ENCODE data around the gene ICAM1. TPM values are rescaled to one million over a fixed set of nuclear protein-coding genes. Genes with fewer than 3 reads are reported as not detected.

The ICAM1 gene
- total and polyA plus RNA-seq, 2 of the 13 experiments (the other 11 are each of a cell fraction or from before 2014, with no cell fraction given) = 37.9 to 98.4 TPM

DNA sequence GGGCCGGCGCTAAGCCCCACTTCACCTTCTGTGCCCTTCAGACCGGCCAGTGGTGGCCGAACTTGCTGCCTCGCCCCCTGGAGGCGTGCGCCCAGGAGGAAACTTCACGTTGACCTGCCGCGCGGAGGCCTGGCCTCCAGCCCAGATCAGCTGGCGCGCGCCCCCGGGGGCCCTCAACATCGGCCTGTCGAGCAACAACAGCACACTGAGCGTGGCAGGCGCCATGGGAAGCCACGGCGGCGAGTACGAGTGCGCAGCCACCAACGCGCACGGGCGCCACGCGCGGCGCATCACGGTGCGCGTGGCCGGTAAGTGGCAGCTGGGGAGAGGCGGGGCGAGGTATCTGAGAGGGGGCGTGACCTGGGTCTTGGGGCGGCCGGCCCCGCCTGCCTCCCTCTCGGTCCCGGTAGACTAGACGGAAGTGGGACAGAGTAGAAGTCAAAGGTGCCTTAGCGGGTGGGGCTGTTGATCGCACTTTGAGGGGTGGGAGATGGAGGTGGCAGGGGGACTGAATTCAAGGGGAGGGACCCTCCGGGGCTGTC is 24.5 kb downstream of the ICAM1 start (continued):
- TF ChIP-seq SOX6 (IDR thresholded peaks at IDR 0.05) (no peak), SOX6 (CRISPR knock-in tag; IDR thresholded peaks at IDR 0.05) (no peak), KLF13 (CRISPR knock-in tag; IDR thresholded peaks at IDR 0.05) (no peak), ZNF775 (CRISPR knock-in tag; IDR thresholded peaks at IDR 0.05; ENCODE audit: borderline replicate concordance) (no peak), ZNF589 (CRISPR knock-in tag; conservative IDR thresholded peaks at IDR 0.05) (no peak), MEF2D (CRISPR knock-in tag; IDR thresholded peaks at IDR 0.05) (no peak), EHMT2 (IDR thresholded peaks at IDR 0.05; ENCODE audit: borderline replicate concordance, low read depth, low read length) (no peak), MEIS2 (CRISPR knock-in tag; IDR thresholded peaks at IDR 0.05) (no peak), MBD4 (IDR thresholded peaks at IDR 0.05; ENCODE audit: borderline replicate concordance, low read length) (no peak), TBX2 (CRISPR knock-in tag; IDR thresholded peaks at IDR 0.05; ENCODE audit: borderline replicate concordance) (no peak)
- TF ChIP-seq, protein P1, sequence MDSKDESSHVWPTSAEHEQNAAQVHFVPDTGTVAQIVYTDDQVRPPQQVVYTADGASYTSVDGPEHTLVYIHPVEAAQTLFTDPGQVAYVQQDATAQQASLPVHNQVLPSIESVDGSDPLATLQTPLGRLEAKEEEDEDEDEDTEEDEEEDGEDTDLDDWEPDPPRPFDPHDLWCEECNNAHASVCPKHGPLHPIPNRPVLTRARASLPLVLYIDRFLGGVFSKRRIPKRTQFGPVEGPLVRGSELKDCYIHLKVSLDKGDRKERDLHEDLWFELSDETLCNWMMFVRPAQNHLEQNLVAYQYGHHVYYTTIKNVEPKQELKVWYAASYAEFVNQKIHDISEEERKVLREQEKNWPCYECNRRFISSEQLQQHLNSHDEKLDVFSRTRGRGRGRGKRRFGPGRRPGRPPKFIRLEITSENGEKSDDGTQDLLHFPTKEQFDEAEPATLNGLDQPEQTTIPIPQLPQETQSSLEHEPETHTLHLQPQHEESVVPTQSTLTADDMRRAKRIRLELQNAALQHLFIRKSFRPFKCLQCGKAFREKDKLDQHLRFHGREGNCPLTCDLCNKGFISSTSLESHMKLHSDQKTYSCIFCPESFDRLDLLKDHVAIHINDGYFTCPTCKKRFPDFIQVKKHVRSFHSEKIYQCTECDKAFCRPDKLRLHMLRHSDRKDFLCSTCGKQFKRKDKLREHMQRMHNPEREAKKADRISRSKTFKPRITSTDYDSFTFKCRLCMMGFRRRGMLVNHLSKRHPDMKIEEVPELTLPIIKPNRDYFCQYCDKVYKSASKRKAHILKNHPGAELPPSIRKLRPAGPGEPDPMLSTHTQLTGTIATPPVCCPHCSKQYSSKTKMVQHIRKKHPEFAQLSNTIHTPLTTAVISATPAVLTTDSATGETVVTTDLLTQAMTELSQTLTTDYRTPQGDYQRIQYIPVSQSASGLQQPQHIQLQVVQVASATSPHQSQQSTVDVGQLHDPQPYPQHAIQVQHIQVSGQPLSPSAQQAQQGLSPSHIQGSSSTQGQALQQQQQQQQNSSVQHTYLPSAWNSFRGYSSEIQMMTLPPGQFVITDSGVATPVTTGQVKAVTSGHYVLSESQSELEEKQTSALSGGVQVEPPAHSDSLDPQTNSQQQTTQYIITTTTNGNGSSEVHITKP (CRISPR knock-in tag; IDR thresholded peaks at IDR 0.05; ENCODE audit: low read depth) = no peak
- TF ChIP-seq, protein P2, sequence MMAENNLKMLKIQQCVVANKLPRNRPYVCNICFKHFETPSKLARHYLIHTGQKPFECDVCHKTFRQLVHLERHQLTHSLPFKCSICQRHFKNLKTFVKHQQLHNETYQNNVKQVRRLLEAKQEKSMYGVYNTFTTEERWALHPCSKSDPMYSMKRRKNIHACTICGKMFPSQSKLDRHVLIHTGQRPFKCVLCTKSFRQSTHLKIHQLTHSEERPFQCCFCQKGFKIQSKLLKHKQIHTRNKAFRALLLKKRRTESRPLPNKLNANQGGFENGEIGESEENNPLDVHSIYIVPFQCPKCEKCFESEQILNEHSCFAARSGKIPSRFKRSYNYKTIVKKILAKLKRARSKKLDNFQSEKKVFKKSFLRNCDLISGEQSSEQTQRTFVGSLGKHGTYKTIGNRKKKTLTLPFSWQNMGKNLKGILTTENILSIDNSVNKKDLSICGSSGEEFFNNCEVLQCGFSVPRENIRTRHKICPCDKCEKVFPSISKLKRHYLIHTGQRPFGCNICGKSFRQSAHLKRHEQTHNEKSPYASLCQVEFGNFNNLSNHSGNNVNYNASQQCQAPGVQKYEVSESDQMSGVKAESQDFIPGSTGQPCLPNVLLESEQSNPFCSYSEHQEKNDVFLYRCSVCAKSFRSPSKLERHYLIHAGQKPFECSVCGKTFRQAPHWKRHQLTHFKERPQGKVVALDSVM (CRISPR knock-in tag; IDR thresholded peaks at IDR 0.05) = peak; percentile 93
- TF ChIP-seq, protein P3, sequence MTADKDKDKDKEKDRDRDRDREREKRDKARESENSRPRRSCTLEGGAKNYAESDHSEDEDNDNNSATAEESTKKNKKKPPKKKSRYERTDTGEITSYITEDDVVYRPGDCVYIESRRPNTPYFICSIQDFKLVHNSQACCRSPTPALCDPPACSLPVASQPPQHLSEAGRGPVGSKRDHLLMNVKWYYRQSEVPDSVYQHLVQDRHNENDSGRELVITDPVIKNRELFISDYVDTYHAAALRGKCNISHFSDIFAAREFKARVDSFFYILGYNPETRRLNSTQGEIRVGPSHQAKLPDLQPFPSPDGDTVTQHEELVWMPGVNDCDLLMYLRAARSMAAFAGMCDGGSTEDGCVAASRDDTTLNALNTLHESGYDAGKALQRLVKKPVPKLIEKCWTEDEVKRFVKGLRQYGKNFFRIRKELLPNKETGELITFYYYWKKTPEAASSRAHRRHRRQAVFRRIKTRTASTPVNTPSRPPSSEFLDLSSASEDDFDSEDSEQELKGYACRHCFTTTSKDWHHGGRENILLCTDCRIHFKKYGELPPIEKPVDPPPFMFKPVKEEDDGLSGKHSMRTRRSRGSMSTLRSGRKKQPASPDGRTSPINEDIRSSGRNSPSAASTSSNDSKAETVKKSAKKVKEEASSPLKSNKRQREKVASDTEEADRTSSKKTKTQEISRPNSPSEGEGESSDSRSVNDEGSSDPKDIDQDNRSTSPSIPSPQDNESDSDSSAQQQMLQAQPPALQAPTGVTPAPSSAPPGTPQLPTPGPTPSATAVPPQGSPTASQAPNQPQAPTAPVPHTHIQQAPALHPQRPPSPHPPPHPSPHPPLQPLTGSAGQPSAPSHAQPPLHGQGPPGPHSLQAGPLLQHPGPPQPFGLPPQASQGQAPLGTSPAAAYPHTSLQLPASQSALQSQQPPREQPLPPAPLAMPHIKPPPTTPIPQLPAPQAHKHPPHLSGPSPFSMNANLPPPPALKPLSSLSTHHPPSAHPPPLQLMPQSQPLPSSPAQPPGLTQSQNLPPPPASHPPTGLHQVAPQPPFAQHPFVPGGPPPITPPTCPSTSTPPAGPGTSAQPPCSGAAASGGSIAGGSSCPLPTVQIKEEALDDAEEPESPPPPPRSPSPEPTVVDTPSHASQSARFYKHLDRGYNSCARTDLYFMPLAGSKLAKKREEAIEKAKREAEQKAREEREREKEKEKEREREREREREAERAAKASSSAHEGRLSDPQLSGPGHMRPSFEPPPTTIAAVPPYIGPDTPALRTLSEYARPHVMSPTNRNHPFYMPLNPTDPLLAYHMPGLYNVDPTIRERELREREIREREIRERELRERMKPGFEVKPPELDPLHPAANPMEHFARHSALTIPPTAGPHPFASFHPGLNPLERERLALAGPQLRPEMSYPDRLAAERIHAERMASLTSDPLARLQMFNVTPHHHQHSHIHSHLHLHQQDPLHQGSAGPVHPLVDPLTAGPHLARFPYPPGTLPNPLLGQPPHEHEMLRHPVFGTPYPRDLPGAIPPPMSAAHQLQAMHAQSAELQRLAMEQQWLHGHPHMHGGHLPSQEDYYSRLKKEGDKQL (CRISPR knock-in tag; IDR thresholded peaks at IDR 0.05; ENCODE audit: low read depth) = no peak

All from HepG2 (cell line).